GM18502 (cell line): ENCODE measurements around the gene INCENP.
A peak's percentile ranks its signal among the peaks of the same experiment; 100 is the strongest.
"Not testable (repeated sequence)": the region's sequence is repeated elsewhere in the genome, so short reads cannot be mapped to it uniquely, and the experiment has no call there.

Source experiments
- ATAC-seq: cut with Tn5 transposase; IDR thresholded peaks from one replicate; pipeline ENCODE4 v1.9.1; 2021; ENCODE audit warnings: mild to moderate bottlenecking; ENCODE audit not compliant: unreplicated experiment, poor library complexity

The INCENP gene

DNA sequence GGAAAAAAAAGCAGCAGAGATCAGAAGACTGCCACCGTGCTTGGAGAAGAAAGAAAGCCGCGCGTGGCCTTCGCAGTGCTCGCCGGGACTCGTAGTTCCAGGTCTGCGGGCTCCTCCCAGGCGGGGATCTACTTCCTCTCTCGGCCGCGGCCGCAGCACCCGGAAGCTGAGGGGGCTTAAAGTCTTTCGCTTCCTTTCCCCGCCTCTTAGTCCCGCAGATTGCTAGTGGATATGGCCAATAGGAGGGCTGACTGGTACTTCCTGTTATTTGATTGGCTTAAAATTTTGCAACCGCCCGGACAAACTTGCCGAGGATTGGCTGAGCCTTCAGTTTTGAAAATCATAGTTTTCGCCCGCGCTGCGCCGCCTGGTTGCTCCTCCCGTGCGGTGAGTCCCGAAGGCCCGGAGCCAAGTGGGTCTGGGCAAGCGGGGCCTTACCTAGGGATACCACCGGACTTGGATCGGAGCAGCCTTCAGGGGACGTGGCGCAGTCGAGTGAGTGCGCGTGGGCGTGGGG, at the start of gene INCENP:
INCENP (plus strand) TSS at position 343 of the 517 bp plus-strand sequence. CDS start 4,151 bp downstream, outside the sequence.
- peak; percentile 95 for ATAC-seq

DNA sequence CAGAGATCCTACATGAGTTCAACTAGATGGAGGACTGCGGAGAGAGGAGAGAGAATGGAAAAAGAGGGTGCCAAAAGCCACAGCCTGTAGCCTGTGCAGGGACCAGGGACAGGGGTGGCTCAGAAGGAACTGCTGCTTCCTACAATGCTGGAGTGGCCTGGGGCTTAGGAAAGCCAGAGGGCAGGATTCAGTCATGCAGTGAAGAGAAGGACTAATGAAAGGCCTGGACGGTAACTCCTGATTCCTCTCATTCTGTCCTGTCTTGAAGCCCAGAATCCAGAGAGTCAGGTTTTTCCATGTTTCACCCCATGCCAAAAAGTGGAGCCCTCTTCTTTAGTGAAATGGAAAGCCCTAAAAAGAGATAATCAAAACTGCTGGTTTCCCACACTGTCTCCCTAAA, 48.4 kb upstream of the INCENP start:
- no peak for ATAC-seq

DNA sequence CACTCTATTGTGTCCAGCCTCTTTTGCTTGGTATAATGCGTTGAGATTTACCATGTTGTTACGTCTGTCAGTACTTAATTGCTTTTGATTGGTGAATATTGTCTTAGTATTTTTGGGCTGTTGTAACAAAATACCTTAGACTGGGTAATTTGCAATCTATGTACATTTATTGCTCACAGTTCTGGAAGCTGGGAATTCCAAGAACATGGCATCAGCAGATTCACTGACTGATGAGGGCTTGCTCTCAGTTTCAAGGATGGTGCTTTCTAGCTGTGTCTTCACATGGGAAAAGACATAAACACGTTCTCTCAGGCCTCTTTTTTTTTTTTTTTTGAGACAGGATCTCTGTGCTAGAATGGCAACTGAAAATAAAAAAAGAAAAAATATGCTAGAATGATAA, 46.7 kb upstream of the INCENP start:
- no peak for ATAC-seq

DNA sequence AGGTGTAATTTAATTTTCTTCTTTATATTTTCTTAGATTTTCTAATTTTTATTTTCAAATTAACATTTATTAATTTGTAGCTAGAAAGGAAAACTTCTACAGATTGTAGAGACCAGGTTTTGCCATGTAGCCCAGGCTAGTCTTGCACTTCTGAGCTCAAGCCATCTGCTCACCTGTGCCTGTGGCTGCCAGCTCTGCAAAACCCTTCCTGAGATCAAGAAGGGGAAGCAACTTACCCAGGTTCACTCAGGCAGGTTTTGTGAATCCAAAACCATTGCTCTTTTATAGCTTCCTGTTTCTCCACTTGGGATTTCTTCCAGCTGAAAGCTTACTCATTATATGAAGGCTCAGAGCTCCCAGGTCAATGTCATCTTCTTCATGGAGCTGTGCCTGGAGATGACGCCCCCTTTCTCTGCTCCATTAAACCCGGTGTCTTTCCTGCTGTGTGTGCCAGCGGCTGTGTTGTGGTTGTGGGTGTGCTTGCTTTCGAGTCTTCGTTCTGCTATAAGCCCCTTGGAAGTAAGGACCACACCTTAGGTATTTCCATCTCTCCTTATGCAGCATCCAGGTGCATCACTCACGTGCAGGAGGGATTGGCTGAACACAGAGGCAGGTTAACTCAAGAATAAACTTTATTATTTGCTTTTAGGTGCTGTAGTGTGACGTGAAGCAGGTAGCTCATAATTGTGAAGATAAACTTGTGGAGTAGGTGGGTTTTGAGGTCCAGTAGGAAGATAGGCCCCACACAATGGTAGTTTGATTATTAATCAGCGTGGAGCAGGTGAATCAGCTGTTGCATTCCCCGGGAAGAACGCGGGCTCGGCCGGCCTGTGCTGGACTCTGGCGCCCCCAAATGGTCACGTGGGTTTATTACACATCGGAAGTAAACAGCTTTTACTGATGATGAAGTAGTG, 42.2 kb upstream of the INCENP start:
- ATAC-seq: no peak

DNA sequence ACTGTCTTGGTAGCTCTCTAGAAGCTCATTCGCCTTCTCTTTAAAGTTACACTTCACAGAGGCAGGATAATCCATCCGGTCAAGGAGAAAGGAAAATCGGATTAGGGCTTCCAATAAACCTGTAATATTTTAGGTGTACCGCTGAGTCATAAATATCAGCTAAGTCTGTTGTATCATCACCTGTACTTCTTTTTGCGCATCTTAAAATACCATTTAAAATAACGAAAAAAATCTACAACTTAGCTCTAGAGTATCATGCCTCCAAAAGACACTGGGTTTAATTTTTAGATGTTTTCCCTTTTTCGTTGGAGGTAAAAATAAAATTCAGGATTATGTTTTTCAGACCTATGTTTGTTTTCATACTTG, 41.5 kb upstream of the INCENP start:
- ATAC-seq: no peak

DNA sequence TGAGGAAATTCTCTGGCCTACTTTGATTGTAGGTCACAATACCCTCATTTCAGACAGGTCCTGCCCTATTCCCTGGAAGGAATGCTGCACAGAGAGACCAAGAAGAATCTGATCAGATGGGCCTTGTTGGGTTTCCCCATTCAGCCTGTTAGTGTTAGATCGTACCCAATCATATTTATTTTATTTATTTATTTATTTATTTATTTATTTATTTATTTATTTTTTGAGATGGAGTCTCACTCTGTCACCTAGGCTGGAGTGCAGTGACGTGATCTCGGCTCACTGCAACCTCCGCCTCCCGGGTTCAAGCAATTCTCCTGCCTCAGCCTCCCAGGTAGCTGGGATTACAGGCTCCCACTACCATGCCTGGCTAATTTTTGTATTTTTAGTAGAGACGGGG, 39.0 kb upstream of the INCENP start:
- not testable (repeated sequence) for ATAC-seq

DNA sequence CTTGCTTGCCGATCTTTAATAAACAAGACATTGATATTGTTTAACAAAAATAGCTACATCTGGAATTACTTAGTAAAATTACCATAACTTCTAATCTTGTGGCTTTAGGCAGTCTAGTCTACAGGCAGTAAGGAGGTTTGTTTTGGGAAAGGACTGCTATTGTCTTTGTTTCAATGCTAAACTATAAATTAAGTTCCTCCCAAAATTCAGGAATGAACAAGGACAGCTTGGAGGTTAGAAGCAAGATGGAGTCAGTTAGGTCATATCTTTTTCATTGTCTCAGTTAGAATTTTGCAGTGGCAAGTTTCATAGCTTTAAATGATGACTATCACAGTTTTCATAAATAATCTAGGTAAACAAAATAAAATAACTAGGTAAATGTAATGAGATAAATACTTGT, 36.1 kb upstream of the INCENP start:
- ATAC-seq: no peak

DNA sequence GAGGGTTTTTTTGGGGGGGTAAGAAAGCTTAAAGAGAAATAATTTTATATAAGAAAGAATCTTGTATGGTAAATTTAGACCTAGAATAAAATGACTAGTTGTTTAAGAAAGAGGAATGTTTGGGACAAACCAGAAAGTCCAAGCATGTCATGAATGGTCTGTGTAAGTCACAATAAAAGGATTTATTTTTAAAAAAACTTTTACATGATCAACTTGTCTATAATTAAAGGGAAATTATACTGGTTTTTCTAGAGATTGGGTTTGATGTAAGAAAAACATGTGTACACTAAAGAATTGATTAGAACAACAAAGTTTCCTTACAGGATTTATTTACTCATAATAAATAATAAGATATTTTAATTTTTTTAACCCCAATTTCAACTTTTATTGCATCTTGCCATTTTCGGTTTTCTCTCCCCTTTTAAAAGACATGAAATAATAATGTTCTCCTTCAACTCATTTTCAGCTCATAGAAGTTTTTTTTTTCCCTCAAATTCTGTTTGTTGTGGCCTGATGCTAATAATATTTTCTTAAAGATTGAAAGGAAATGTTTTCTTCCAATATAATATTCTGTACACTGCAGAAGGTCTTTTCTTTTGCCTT, 35.4 kb upstream of the INCENP start:
- ATAC-seq: no peak

DNA sequence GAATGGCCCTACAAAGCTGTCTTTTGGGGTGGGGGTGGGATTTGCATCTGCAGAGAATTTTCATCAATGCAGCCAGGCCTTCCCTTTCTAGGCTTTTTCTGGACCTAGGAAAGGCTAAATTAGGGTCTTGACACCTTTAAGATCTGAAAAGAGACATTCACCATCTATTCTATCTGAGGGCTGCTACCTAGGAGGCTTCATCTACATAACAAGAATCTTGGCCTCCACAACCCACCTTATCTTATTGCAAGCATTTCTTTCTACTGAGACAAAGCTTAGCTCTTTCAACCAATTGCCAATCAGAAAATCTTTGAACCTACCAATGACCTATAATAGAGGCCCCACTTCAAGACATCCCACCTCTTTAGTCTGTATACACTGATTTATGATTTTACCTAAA, 20.7 kb upstream of the INCENP start:
- no peak for ATAC-seq

DNA sequence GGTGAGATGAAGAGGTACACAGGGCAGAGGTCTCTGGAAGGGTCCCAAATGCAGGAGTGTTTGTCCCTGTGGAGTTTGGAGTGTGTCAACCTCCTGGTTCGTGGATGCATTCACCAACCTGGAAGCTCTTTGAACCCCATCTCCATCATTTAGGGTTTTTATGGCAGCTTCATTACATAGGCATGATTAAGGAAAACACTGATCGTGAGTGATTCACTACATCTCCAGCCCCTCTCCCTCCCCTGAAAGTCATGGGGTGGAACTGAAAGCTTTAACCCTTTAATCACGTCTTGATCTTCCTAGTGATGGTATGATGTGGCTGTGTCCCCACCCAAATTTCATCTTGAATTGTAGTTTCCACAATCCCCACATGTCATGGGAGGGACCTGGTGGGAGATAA, 19.8 kb upstream of the INCENP start:
- ATAC-seq: no peak

DNA sequence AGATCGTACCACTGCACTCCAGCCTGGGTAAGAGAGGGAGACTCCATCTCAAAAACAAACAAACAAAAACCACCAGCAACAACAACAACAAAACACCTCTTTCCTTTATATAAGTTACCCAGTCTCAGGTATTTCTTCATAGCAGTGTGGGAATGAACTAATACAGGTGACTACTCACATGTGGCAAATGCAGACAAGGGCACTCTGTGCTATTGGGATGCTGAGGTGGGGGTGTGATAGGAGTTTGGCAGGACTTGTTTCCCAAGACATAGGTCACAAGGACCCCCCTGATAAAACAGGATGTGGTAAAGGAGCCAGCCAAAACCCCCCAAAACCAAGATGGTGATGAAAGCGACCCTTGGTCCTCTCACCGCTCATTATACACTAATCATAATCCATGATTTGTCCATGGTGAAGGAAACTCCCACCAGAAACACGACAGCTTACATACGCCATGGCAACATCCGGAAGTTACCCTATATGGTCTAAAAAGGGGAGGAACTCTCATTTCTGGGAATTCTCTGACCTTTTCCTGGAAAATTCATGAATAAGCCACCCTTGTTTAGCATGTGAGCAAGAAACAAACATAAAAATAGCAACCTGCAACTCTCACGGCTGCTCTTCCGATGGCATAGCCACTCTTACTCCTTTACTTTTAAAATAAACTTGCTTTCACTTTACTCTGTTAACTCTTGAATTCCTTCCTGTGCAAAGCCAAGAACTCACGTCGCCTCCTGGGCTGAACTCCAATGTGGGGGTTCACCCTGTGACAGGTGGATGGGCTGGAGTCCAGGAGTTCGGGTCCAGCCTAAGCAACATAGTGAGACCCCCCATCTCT, 18.8 kb upstream of the INCENP start:
- ATAC-seq: no peak

DNA sequence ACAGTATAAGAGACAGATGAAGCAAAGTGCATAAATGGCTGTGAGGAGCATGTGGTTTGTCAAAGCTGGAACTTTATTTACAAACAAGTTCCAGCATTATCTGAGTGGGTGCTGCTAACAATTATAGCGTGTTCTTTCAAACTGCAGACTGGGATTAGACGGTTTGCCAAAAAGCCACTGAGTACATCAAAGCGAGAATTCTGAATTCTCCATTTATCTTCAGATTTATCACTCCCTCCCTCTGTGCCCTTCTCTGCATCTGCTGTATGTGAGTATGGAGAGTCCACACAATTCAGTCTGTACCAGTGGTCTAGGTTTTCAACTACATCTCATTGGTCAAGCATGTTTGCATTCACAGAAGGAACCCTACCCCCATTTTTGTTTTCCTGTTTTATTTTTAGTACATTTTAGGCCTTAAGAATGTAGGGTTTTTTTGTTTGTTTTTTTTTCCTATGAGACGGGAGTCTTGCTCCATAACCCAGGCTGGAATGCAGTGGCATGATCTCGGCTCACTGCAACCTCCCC, 18.1 kb upstream of the INCENP start:
- ATAC-seq: no peak

DNA sequence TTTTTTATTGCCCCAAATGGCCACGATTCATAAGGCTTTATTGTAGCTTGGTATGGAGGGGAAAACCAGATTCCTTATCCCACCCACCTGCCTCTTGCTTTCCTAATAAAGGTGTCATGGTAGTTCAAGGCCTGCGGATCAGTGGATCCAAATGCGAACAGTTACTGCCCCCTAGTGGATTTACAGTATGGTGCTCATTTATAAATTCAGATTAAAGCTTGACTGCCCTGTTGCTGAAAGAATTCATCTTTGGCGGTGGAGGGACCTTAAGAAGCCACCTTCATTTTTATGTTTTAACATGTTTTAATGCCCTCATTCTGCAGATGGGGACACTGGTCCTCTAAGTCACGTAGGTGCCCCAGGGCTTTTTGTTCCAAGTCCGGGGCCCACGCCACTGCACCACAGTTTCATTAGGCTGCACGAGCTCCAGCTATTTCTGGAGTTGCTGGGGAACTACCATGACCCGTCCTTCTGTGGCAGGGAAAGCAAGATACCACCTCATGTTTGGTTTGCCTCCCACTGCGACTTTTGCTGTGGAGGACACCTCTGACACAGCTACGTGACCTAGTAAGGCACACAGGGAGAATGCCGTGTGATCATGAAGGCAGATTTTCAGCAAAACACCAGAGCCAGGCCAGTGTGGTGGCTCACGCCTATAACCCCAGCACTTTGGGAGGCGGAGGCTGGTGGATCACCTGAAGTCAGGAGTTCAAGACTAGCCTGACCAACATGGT, 15.6 kb upstream of the INCENP start:
- ATAC-seq: no peak

DNA sequence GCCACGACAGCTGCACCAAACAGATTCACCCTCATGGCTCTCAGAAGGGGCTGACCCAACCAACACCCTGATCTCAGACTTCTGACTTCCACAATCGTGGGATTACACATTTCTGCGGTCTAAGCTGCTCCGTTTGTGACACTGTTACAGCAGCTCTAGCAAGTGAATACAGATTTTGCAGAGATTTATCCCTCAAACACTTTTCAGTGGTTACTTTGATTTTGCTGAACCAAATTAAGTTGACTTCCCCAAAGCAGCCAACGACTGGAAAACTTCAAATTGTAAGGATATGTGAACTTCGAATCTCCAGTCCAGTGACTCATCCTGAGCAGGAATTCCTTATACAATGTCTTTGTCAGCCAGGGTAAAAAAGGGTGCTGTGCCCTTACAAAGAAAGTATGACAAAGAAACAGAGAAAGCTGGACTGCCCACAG, 14.8 kb upstream of the INCENP start:
- no peak for ATAC-seq

DNA sequence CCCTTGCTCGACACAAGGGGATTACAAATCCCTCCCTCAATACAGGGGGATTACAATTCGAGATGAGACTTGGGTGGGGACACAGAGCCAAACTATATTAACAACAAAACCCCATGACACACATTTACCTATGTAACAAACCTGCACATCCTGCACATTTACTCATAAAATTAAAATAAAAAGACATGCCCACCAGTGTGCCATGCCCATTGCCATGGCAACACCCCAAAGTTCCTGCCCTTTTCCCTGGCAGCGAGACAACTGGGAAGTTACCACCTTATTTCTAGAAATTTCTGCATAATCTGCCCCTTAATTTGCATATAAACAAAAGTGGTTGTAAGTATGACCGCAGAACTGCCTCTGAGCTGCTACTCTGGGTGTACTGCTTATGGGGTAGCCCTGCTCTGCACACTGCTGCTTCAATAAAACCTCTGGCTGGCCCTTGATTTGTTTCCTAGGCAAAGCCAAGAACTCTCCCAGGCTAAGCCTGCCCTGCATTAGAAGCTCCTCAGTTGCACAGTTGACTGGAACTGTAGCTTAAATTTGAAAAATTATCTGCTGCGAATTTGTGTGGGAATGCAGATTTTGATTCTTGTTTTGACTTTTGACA, 8.6 kb upstream of the INCENP start:
- ATAC-seq: no peak

DNA sequence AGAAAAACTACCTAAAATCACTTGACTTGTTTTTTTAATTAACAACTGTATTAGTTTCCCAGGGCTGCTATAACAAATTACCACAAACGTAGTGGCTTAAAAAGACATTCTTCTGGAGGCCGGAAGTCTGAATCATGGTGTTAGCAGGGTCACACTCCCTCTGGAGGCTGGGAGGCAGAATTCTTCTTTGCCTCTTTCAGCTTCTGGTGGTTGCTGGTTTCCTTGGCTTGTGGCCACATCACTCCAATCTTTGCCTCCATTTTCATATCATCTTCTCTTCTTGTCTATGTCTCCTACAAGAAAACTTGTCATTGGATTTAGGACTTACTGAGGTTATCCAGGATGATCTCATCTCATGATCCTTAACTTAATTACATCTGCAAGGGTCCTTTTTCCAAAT, 7.4 kb upstream of the INCENP start:
- no peak for ATAC-seq

DNA sequence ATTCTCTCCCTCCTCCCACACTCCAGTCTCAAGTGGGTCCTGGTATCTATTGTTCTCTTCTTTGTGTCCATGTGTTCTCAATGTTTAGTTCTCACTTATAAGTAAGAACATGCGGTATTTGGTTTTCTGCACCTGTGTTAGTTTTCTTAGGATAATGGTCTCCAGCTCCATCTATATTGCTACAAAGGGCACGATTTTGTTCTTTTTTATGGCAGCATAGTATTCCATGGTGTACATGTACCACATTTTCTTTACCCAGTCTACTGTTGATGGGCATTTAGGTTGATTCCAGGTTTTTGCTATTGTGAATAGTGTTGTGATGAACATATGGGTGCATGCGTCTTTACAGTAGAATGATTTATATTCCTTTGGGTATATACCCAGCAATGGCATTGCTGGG, 4.2 kb upstream of the INCENP start:
- no peak for ATAC-seq

DNA sequence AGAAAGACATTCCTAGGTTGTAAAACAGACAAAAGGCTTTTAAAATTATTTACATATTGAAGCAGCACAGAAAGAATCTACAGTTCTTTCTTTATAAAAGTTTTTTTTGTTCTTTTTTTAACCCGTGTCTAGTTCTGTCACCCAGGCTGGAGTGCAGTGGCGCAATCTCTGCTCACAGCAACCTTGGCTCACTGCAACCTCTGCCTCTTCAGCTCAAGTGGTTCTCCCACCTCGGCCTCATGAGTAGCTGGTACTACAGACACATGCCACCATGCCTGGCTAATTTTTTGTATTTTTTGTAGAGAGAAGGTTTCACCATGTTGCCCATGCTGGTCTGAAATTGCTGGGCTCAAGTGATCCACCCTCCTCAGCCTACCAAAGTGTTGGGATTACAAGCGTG, 3.8 kb upstream of the INCENP start:
- ATAC-seq: no peak

DNA sequence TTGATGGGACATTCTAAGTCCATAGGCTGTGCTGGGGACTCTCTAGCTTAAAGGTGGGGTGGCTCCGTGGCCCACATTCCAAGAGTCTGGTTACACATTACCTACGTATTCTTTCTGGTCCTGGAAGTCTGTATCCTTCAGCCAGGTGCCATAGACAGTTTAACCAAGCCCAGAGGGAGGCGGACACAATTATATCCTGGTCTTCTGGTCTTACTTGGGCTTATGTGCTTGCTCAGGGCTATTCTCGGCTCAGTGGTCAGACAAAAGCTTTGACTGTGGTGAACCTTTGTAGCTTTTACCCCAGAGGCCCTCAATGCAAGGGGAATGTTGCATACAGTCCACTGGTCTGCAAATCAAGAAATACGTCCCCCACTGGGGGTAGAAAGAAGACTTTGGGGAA, 3.4 kb upstream of the INCENP start:
- no peak for ATAC-seq
